Measurements from ENCODE around the gene NRIP1.
A peak's percentile ranks its signal among the peaks of the same experiment; 100 is the strongest.

NRIP1 gene

DNA sequence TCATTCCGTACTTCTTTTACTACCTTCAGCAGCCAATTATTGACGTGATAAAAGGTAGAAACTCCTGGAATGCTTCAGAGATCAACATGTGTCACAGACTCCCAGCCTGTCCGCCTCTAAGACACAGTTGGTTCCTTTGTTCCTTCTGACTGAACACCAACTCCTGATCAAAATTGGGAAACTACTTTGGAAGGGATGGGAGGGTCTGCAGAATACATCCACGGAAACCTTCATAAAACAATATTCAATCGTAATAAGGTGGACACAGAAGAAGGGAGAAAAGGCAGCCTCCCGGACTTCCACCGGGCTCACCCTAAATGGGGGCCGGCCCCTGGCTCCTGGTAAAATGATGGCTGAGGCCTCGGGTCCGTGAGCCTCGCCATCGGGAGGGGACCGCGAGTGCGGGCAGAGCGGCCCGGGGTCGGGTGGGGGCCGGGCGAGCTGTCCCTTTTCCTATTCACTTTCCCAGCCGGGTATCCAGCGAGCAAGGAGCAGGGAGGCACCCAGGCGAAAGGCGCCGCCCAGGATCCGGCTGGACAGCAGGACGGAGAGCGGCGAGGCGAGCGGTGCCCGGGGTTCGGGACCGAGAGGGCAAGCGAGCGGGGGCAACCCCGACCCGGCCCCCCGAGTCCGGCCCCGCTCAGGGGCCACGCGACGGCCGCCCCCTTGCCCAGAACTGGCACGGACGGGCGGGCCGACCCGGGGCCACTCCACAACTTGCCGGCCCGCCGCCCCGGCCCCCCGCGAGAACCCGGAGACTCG lies 805 bp downstream of the NRIP1 start:
- peak; percentile 67 for DNase-seq

DNA sequence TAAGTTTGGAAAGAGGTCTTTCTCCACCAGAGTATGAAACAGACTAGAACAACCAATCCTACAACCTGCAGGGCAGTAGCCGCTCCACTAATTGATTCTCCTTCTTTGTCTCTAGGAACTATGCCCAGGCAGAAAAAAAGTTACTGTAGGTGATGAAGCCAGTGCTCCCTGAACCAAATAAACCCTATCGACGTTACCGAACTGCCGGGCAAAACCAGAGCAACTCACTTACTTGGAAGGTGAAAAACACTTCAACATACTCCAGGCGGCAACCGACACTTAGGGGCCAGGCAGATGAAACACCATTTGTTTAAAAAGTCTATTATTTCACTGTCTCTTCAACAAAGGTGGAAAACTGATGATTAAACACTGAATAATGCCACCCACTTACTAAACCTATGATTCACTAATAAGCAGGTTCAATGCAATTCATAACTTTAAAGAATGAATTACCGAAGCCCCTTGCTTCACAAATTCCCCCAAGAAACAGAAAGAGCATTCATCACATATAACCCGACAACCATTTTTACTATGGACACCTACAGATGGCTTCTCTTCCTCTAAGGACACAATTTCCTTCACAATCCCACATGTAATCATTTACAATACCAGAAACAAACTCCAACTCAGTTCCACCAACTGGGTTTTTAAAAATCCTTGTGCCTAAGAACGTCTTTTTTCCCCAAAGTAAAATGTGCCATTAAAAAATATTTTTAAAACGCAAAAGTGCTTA lies 1.6 kb downstream of the NRIP1 start:
- DNase-seq = no peak

DNA sequence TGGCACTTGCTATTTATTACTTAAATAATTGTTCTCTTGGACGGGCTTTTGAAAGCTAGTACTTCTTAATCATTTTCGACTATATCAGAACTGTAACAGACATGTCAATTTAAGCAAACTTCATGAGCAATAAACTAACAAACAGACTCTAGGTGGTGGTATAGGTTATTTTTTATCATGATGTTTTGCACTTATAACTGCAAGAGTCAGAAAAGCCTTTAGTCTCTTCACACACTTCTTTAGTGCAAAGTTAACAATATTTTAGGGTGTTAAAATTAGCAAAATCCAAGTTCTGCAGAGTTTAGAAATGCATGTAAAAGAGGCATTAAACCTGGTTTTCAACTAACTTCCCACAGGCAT lies 2.2 kb downstream of the NRIP1 start:
- no peak for DNase-seq

DNA sequence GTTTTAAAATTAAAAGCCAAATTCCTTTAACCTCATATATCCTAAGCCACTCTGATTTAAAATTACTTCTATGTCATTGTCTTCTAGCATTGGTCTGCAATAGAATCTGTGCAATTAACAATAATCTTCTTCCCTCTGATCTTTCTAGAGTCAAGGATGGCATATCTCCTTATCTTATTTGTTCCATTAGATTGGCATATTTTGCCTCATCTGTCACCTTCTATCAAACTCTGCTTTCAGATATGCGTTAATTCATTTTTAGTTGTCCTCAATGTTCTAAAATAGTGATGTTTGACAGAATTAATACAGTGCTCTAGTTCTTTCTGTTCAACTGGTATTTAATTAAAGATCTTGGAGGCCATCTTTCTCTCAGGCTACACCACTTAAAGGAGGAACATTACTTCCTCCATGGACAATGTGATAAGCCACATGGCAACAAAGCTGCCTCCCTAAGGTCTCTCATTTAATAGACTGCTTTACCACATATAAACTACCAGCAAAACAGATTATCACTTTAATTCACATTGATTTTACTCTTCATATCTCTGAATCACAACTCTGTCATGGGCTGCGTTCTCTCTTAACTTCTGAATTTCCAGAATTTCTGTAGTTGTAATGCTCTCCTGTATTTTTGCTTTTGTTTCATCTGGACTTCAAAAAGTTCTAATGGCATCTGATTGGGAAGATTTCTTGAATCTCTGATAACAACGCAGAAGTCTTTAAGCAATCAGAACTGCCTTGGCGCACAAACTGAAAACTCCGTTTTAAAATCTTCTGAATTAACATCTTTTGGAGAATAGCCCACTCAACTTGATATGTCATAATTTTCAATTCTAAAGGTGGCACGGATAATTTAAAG lies 2.8 kb downstream of the NRIP1 start:
- DNase-seq = no peak

DNA sequence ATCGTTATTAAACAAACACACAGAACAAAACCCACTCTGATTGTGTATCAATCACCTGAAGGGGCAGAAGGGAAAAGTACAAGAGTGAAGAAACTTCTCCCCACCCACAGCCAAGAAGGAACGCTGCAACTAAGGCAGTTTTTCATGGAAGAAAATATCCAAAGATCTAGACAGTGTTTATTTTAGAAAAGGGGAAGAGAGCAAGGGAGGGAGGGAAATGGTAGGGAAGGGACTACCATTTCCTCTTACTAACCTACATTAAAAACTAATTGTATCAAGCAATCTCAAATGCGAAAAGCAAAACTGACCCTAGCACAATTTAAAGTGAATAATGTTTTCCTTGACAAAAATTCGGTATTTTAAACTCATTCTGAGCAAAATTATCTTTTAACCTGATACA lies 3.5 kb downstream of the NRIP1 start:
- DNase-seq = no peak

DNA sequence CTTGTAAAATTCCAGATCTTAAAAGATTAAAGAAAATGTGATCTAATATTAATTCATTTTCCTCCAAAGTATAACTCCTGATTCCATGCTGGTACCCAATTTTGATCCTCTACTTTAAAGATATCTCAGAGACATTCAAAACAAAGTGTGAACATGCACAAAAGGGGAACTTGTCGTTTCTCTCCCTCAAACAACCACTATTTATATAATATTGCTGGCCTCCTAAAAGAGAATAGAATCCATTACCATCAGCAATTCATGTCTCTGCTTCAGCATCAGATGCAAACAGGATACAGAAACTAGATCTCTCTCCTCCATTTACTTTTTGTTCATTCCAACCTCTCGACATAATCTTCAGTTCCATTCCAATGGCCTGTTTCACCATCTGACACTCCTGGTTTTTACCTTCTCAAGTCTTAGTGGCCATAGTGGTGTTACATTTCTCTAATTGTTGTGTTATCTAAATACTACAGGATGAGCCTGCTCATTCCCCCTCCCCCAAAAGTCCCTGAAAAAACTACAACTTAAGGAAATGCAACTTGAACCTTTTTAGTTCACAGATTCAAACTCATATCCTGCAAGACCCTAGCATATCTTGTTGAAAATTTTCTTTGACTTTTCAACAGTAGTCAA lies 4.1 kb downstream of the NRIP1 start:
- DNase-seq = no peak

DNA sequence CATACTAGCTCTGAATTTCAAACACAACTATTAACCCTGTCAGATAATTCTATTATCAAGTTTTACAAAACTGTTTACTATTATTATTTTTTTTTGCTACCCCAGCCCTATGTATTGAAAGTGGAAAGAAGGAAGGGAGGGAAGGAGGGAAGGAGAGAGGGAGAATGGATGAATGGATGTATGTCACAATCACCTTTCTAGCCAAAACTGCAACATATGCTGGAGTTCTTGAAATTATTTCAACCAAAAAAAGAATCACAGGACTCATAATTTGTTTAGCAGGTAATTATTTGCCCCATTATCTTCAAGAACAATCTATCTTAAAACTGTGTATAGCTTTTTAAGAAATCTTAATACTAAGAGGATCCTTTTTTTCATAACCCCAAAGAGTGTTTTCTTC lies 5.4 kb downstream of the NRIP1 start:
- DNase-seq = no peak

DNA sequence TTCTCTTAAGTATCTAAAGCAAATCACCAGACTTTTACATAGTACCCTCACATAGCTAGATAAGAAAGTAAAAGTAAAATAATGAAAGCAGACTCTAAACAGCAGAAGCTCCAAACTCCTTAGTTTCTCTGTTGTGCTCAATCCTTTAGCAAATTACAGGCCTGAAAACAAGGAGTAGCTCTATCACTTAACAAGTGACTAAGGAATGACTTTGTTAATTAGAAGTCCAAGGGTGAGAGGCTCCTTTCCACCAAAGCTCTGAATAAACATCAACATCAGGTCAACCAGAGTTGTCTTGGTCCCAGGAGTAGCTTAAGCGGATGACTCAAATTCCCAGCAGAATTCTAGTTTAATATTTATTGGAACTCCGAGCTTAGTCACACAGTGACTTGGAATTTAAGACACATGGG lies 5.9 kb downstream of the NRIP1 start:
- no peak for DNase-seq

DNA sequence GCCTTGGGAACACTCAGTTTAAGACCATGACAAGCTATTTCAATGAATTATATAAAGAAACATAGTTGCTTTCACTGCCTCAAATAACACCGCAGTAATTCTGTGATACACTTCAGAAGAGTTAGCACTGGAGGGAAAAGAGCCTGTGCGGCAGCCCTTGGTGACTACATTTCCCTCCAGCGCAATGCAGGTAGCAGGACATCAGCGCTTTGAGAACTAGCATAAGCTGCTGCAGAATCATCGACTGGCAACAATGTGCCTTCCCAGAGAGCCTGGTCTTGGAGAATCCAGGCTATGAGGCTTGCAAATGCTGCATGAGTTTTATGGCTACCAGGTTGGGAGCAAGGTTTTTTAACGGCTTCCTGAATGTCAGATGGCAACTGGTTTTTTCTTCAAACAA lies 7.5 kb downstream of the NRIP1 start:
- DNase-seq = no peak

DNA sequence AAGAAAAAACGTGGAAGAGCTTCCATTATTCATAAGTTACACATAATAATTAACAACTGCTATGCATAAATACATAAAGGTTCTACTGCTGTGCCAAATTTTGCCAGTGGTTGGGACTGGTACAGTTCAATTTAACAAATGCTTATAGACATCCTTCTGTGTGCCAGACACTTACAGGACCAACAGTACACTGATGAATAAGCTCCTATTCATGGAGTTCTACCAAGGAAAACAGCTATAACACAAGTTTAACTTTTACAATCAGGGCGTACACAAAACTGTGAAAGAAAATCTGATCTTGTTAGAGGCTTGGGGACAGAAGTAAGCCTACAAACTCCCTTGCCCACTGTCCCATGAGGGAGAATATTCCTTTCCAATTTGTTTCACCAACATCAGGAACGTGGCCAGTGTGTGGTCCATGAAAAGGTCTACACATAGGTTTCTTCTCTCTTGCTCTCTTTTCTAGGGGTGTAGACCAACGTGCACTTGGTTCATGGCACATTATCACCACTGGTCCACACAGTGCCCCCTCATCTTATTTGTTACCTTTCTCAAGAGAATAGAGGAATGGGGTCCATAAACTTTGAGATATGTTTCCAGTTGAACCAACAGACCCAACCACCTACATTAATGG lies 10.1 kb downstream of the NRIP1 start:
- no peak for DNase-seq

DNA sequence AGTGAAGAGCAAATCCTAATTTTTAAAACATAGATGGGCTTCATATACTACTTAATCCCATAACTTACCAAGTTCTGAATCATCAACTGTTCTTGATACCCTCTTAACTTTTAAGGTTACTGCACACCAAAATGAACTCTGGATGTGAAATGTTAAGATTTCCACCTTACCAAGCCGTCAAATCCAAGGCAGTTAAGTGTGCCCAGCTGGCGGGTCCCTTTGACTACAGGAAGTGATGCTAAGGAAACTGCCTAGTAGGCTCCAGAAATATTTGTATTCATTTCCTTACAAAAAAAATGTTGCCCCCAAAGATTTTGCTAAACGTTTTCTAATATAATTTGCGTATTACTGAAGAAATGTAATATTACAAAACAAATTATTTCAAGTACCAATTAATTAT lies 10.7 kb downstream of the NRIP1 start:
- no peak for DNase-seq

DNA sequence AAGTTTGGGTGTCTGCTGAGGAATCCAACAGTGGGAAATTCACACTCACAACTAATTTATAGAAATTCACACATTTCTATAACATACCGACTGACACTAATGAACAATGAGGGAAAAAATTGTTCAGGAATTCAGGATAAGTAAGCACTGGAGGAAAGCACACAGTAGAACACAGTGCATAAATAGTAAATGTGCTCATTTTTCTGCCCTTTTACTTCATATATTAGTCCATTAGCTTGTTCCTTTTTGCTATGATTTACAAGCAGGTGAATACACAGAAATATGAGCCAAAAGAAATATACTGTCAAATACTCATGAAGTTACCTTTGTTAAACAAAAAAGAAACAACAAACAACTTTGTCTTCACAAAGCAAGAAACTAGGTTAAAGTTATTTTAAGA lies 11.3 kb downstream of the NRIP1 start:
- DNase-seq = no peak

DNA sequence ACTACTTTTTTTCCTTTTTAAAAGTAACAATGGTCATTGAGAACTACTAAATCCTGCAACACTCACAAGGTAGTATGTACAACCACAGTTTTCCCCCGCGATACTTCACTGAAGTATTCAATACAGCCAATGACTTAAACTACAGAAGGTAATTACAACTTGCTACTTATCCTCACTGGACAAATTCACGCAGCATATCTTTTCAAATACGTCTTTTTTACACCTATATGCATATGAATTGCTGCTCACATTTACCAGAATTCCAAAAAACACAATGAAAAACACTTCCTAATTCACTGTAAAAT lies 12.4 kb downstream of the NRIP1 start:
- DNase-seq = no peak

DNA sequence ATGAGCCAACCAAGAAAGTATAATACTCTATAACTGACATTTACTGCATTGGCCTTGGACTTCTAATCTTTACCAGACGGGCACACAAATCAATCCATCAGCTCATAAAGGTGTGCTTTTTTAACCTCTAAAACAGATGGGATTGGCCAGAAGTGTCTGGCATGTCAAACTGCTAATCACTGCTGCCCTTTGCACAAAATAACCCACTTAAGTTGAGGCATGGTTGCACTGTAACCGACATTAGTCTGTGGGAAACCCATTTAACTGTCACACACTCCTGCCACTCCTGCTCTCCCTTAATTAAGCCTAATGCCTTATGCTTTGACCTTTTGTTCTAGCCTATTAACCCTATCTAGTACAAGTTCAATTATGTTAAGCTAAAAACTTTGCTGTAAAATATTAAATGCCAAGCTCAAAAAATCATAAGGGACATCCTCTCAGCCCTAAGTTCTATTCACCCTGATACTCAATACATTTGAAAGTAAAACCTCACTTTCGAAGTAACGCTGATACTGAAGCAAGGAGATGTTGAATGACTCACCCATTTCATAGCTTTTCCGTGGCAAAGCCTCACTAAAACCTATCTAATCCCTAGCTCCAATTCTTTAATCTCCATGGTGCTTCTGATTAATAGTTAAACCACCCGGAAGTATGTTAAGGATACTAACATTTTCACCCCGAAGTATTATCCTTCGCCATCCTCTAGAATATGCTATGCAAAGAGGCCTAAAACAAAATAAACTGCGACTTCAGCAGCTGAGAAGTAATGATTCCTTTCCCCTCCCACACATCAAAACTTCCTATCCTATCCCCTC lies 12.9 kb downstream of the NRIP1 start:
- no peak for DNase-seq

DNA sequence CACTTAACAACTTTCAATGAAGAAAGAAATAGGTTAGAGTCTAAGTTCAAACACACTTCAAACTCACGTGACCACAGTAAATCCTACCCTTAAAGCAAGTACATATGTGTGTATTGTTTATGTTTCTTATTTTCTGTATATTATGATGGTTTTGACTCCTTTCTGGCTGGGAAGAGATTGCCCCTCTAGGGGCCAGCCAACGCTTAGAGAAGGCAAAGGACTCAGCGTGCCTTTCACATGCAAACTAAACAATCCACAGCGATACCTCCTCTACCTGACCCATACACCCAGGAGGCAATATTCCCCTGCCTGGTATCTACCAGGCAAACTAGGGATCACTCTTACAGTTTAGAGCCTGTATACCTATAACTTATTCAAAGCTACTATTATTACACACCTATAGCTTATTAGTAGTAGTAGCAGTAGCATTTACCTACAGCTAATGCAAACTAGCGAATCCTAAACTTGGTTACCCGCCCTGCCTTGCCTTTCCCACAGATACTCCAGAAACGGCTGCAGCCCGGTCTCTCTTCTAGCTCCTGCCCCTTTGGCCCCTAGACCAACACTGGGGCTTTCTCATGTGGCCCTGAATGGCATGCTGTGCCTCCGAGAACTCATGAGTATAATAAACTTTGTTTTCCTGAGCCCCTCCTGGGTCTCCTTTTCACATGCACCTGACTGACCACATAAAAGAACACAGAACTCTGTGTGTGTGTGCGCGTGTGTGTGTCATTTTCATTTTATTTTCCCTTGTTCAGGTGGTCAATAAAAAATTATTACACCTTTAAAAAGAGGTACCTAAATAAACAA lies 14.0 kb downstream of the NRIP1 start:
- no peak for DNase-seq

DNA sequence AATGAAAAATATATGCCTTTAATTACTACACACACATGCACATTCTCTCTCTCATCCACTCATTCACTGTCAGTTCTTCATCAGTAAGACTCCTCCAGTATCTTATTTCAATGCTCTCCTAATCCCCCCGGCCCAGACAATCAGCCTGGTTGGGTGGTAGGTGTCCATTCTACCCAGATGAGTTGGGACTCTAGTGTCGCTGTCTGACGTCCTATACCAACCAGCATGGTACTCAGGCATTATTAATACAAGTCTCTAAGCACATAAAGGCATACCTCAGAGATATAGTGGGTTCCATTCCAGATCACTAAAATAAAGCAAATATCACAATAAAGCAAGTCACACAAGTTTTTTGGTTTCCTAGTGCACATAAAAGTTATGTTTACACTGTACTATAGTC lies 19.8 kb downstream of the NRIP1 start:
- no peak for DNase-seq

DNA sequence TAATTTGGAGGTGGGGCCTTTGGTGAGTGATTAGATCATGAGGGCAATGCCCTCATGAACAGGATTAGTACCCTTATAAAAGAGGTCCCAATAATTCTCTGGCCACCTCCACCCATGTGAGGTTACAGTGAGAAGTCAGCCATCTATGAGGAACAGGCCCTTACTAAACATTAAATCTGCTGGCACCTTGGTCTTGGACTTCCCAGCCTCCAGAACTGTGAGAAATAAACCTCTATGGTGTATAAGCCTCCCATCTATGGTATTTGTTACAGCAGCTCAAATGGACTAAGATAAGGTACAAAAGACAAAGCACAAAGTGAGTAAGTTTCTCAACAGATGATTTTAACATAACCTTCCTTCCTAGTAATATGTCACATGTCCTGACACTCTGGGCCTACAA lies 22.3 kb downstream of the NRIP1 start:
- DNase-seq = no peak

DNA sequence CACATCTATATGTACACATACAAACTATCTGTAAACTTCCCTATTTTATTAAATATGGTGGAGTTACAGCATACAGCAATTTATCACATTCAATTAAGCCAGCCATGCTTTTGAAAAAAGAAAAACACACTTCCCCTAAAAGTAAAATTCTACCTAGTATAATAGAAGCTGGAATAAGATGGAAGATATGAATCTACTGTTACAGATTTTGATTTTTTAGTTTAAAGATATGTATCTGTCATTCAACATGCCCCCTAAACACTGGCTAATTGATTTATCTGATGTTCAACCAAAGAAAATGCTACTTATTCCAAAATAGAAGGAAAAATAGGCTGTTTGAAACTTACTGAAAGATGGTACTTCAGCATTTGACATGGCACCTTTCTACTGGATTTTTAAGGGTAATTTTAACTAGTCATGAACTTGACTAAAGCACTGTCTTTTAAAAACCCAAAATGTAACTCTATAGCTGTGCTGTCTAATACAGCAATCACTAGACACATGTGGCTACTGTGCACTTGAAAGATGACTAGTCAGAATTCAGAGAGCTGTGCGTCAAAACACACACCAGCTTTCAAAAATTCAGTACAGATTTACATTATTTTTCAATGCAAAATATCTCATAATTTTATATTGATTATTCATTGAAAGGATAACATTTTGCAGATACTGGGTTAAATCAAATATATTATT lies 25.0 kb downstream of the NRIP1 start:
- DNase-seq = no peak

DNA sequence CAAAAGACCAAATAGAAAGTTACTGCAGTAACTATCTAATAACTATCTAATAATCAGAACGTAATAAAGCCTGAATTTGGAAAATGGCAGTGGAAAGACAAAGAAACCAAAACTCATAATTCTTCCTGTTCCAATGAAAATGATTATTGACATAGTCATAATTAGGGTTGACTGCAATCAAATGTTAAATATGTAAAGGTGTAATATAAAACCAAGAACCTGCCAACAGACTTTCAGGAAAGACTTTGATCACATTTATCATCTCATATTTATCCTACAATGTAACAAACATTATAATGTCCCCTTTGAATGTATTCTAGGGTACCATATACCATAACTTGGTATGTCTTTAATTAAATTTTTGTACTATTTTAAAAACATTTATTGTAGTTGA lies 26.9 kb downstream of the NRIP1 start:
- no peak for DNase-seq

DNA sequence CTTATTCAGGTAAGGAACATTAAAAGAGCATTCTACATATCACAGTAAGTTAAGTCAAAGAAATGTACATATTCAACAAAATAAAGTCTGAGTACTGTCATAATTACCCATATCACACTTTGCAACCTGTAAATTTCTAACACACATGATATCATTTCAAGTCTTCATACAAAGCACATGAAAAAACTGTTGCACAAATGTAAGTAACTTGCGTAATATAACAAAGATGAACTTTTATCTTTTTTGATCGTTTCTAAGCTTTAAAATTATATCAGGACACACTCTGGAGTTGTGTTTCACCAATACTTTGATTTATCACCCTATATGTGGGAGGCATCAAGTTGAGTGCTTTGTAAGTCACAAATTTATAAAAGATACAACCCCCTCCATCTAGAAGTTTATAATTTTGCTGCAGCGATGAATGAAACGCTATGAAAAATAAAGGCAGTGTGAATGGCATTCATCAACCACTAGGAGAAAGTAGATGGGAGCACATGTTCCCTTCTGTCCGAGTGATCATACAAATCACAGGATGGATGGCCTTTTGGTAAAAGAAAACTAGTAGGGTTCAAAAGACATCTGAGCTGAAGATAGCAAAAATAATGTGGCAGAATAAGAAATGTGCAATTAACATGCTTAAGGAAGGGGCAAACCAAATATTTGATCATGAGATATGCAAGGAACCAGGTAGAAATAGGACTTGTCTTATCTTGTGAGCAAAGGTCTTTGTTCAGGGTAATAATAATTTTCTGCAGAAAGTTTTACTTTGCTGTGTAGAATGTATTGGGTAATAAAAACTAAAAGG lies 27.5 kb downstream of the NRIP1 start:
- no peak for DNase-seq
